ENCODE results near the gene DGKA.
"Not testable (repeated sequence)": the region's sequence is repeated elsewhere in the genome, so short reads cannot be mapped to it uniquely, and the experiment has no call there.

Gene DGKA

GRCh38 chr12:55930771-55931316 is at the start of gene DGKA:
Gene DGKA (plus strand): TSS chr12:55931162. CDS start chr12:55936504, 5,342 bp downstream.
- peak; percentile 61 to 78 for DNase-seq

- DNase-seq, result no peak
Measured at GRCh38 chr12:55885113-55885512, 45.8 kb upstream of the DGKA start.

GRCh38 chr12:55891310-55891709 is 39.7 kb upstream of the DGKA start:
- DNase-seq, result no peak

- no peak for DNase-seq
Measured at GRCh38 chr12:55893723-55894122, 37.2 kb upstream of the DGKA start.

GRCh38 chr12:55899082-55899481 is 31.9 kb upstream of the DGKA start:
- no peak for DNase-seq

GRCh38 chr12:55901881-55902490 is 29.0 kb upstream of the DGKA start:
- no peak for DNase-seq

- no peak for DNase-seq
Measured at GRCh38 chr12:55906056-55906455, 24.9 kb upstream of the DGKA start.

GRCh38 chr12:55908726-55909512 is 22.0 kb upstream of the DGKA start:
- DNase-seq, result peak; percentile 57 to 70

- DNase-seq, result no peak
Measured at GRCh38 chr12:55909513-55909884, 21.5 kb upstream of the DGKA start.

- DNase-seq, result no peak
Measured at GRCh38 chr12:55912908-55913307, 18.1 kb upstream of the DGKA start.

- no peak for DNase-seq
Measured at GRCh38 chr12:55915482-55915859, 15.5 kb upstream of the DGKA start.

- not testable (repeated sequence) for DNase-seq
Measured at GRCh38 chr12:55919032-55919431, 11.9 kb upstream of the DGKA start.

- no peak for DNase-seq
Measured at GRCh38 chr12:55922126-55922525, 8.8 kb upstream of the DGKA start.

GRCh38 chr12:55923648-55924047 is 7.3 kb upstream of the DGKA start:
- not testable (repeated sequence) for DNase-seq

GRCh38 chr12:55925371-55925770 is 5.6 kb upstream of the DGKA start:
- DNase-seq, result no peak

- peak in 1 of 2 experiments; percentile 62 for DNase-seq
Measured at GRCh38 chr12:55925870-55926737, 4.9 kb upstream of the DGKA start.

GRCh38 chr12:55926738-55927587 is 4.0 kb upstream of the DGKA start:
- peak; percentile 95 to 96 for DNase-seq

GRCh38 chr12:55927588-55928502 is 3.1 kb upstream of the DGKA start, which contains the start of gene PYM1:
Gene PYM1 (minus strand): TSS chr12:55927894. CDS start chr12:55927761, 133 bp downstream.
- peak; percentile 61 to 73 for DNase-seq

- no peak for DNase-seq
Measured at GRCh38 chr12:55929306-55929791, 1.6 kb upstream of the DGKA start.

- DNase-seq, result peak in 1 of 2 experiments; percentile 48
Measured at GRCh38 chr12:55931317-55931779, 386 bp downstream of the DGKA start.
